ENCODE data around the gene MXRA7. TPM values are rescaled to one million over a fixed set of nuclear protein-coding genes. Genes with fewer than 3 reads are reported as not detected.

Gene MXRA7
- total RNA-seq, 1 donor from 2014 or later: 105 TPM

GRCh38 chr17:76657505-76658241 is 53.1 kb downstream of the MXRA7 start:
- H3K4me3 ChIP-seq: no peak overlapping the region
- no peaks in the 10 kb centered on the region for H3K27me3 ChIP-seq (ENCODE audit: low read depth)
- ATAC-seq (no peak), DNase-seq (no peak)
- intact Hi-C loops (cut with DNase I): no loop called here
- no peaks in the 10 kb centered on the region for H3K36me3 ChIP-seq
- H3K9me3 ChIP-seq: no peaks in the 10 kb centered on the region
- no peak overlapping the region for H3K27ac ChIP-seq
- no peak for TF ChIP-seq CTCF (IDR thresholded peaks at IDR 0.05)
- peaks cover 11% of the 10 kb centered on the region for H3K4me1 ChIP-seq

DNA sequence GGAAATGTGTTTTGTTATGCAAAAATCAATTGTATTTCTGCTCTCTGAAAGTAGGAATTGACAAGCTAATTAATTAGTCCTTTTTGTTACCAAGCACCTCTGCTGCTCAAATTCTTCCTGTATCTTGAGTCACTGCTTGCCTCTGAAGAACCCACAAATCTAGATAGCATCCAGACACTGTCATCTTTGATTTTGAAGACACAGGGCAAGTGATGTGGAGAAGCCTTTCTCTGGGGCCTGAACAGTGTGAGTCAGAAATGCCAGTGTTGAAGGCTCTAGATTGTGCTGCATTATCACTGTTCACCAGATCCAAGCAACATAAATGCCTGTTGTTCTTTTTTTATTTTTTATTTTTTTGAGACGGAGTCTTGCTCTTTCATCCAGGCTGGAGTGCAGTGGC is 56.4 kb downstream of the MXRA7 start:
- Histone ChIP-seq H3K4me3 (no peak overlapping the region), H3K36me3 (no peaks in the 10 kb centered on the region), H3K27ac (no peak overlapping the region), H3K4me1 (peaks cover 1% of the 10 kb centered on the region), H3K27me3 (ENCODE audit: low read depth) (no peaks in the 10 kb centered on the region), H3K9me3 (no peaks in the 10 kb centered on the region)
- no peak for TF ChIP-seq CTCF (IDR thresholded peaks at IDR 0.05)
- DNase-seq: no peak
- intact Hi-C loops (cut with DNase I): no loop called here
- ATAC-seq: no peak

DNA sequence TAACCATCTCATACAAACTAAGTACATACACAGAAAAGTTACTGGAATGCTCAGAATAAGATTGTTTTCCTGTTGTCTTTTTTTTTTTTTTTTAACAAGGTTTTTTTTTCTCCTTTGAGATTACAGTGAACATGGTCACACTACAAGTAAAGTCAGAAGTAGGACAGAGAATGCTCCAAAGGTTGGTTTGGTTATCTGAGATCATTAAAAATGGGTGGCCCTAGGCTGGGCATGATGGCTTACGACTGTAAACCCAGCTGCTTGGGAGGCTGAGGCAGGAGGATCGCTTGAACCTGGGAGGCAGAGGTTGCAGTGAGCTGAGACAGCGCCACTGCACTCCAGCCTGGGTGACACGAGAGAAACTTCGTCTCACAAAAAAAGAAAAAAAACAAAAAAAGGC is 60.3 kb downstream of the MXRA7 start:
- no peak overlapping the region for H3K4me3 ChIP-seq
- H3K36me3 ChIP-seq: no peaks in the 10 kb centered on the region
- H3K4me1 ChIP-seq: no peaks in the 10 kb centered on the region
- ATAC-seq (no peak), DNase-seq (no peak)
- no peaks in the 10 kb centered on the region for H3K27me3 ChIP-seq (ENCODE audit: low read depth)
- H3K27ac ChIP-seq: no peak overlapping the region
- H3K9me3 ChIP-seq: no peaks in the 10 kb centered on the region
- no peak for TF ChIP-seq CTCF (IDR thresholded peaks at IDR 0.05)
- intact Hi-C loops (cut with DNase I): no loop called here

DNA sequence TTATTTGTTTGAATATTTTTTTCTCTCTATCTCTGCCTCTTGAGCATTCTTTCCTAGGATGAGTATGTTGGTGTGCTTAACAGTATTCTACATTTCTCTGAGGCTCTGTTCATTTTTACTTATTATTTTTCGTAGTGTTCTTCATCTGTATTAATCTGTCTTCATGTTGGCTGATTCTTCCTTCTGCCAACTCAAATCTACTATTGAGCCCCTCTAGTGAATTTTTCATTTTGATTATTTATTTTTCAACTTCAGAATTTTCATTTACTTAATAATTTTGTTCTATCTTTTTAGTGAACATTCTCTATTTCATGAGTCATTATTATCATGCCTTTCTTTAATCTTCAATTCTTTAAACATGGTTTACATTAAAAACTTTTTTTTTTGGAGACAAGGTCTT is 64.1 kb downstream of the MXRA7 start:
- peaks cover 24% of the 10 kb centered on the region for H3K4me1 ChIP-seq
- no peaks in the 10 kb centered on the region for H3K9me3 ChIP-seq
- no peak for ATAC-seq
- intact Hi-C loops (cut with DNase I): no loop called here
- no peak overlapping the region for H3K27ac ChIP-seq
- no peaks in the 10 kb centered on the region for H3K27me3 ChIP-seq (ENCODE audit: low read depth)
- DNase-seq: no peak
- no peak overlapping the region for H3K4me3 ChIP-seq
- H3K36me3 ChIP-seq: no peaks in the 10 kb centered on the region
- no peak for TF ChIP-seq CTCF (IDR thresholded peaks at IDR 0.05)

DNA sequence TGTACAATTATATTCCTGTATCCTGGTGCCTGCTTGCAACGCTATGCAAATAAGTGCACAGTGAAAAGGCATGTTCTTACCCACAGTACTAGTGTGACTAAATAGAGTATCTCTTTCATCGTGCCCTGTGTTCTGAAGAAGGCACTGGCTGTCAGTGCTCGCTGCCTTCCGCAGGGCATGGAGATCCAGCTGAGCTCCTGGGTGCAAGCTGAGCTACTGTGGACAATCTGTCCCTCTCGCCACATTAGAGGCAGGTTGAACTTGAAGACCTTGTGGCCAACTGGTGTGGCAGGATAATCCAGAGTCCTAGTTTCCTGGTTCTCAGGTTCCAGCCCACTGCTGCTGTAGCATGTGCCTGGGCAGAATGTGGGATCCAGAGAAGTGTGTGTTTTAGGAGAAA is 65.3 kb downstream of the MXRA7 start:
- no peak for TF ChIP-seq CTCF (IDR thresholded peaks at IDR 0.05)
- intact Hi-C loops (cut with DNase I): no loop called here
- ATAC-seq (peak; percentile 54 to 66), DNase-seq (no peak)
- peaks cover 26% of the 10 kb centered on the region for H3K4me1 ChIP-seq
- H3K27ac ChIP-seq: peak overlapping the region; percentile 44
- no peaks in the 10 kb centered on the region for H3K27me3 ChIP-seq (ENCODE audit: low read depth)
- peak overlapping the region; percentile 4 for H3K4me3 ChIP-seq
- no peaks in the 10 kb centered on the region for H3K9me3 ChIP-seq
- no peaks in the 10 kb centered on the region for H3K36me3 ChIP-seq

All from lower lobe of right lung (tissue), 2 donors.